ENCODE results near the gene IRF4.

DNA sequence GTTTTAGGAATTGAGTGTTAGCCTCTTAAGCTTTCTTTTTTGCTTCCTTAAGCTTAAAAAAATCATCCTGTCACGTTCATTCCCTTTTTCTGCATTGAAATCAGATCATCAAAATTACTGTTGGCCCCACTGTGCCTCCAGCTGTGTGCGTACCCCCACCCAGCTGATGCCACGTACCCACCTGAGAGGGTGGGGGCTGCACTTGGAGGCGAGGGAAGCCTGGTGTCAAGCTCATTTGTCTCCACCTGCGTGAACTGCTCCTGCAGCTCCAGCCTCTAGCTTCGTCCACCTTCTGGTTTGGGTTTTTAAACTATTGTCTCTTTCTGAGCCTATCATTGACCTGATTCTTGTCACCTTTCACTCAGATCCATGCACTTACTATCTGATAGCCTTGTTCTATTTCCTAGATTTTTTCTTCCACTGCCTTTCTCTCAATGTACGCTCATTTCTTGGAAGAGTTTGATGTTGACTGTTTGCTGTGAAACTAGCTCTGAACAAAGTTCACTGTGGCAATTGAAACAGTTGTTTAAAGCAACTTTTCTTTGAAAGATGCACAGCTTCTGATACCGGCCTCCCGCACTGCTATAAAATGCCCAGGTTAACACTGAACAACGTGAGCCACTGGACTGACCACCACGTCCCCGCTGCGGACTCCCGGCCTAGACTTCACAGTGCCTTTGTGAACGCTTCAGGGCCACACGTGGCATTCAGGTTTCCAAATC lies 30.0 kb upstream of the IRF4 start:
- no peak for TF ChIP-seq CTCF (IDR thresholded peaks at IDR 0.05)
- no peak for TF ChIP-seq POLR2A (IDR thresholded peaks at IDR 0.05)

Data from testis (tissue), 2 donors.